ENCODE results near the gene ADGRG4. TPM values are rescaled to one million over a fixed set of nuclear protein-coding genes. Genes with fewer than 3 reads are reported as not detected.

The ADGRG4 gene
- total and polyA plus RNA-seq, 4 donors = under 0.01 TPM; not detected in 3

DNA sequence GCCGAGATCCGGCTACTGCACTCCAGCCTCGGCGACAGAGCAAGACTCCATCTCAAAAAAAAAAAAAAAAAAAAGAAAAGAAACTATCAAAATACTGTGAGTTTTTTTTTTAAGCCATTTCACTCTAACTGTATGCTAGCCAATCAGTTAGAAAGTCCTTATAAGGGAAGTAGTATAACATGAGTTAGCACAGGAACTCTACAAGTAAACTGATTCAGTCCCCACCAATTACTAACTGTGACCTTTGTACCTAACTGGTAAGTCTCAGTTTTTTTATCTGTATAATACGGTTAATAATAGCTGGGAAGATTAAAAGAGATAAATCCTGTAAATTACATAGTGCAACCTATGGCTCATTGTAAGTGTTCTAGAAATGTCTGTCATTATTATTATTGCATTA is 151.9 kb downstream of the ADGRG4 start (continued):
- TF ChIP-seq, protein P1, sequence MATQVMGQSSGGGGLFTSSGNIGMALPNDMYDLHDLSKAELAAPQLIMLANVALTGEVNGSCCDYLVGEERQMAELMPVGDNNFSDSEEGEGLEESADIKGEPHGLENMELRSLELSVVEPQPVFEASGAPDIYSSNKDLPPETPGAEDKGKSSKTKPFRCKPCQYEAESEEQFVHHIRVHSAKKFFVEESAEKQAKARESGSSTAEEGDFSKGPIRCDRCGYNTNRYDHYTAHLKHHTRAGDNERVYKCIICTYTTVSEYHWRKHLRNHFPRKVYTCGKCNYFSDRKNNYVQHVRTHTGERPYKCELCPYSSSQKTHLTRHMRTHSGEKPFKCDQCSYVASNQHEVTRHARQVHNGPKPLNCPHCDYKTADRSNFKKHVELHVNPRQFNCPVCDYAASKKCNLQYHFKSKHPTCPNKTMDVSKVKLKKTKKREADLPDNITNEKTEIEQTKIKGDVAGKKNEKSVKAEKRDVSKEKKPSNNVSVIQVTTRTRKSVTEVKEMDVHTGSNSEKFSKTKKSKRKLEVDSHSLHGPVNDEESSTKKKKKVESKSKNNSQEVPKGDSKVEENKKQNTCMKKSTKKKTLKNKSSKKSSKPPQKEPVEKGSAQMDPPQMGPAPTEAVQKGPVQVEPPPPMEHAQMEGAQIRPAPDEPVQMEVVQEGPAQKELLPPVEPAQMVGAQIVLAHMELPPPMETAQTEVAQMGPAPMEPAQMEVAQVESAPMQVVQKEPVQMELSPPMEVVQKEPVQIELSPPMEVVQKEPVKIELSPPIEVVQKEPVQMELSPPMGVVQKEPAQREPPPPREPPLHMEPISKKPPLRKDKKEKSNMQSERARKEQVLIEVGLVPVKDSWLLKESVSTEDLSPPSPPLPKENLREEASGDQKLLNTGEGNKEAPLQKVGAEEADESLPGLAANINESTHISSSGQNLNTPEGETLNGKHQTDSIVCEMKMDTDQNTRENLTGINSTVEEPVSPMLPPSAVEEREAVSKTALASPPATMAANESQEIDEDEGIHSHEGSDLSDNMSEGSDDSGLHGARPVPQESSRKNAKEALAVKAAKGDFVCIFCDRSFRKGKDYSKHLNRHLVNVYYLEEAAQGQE (IDR thresholded peaks at IDR 0.05) = no peak
- no peak for TF ChIP-seq NR2F2 (IDR thresholded peaks at IDR 0.05)

DNA sequence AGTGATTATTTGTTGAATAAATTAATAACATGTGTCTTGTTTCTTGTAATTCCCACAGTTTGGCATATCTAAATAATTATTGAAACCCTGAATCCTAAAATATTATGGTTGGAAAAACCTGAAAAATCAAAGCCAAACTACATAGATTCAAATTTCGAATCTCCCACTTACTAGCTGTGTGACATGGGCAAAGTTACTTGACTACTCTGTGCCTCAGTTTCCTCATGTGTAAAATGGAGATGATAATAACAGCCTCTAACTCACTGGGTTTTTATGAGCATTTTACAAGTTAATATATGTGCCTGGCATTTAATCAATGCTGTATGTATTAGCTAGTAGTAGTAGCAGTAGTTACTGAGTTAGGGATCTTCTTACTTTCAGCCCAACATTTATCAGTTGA is 152.4 kb downstream of the ADGRG4 start:
- no peak for DNase-seq (ENCODE audit: low spot score)
- H3K4me3 ChIP-seq (ENCODE audit: low read depth in 1 of 3, low read length in 3 of 3) = no peak overlapping the region
- H3K36me3 ChIP-seq (ENCODE audit: control insufficient read depth in 4 of 4, insufficient read depth in 3 of 4, low read depth in 1 of 4, low read length in 3 of 4) = no peaks in the 10 kb centered on the region
- no peak overlapping the region for H3K27ac ChIP-seq (ENCODE audit: low read depth in 1 of 2, low read length in 2 of 2)
- H3K9ac ChIP-seq (ENCODE audit: low read depth in 1 of 2, low read length in 2 of 2) = no peak overlapping the region
- no peaks in the 10 kb centered on the region for H3K9me3 ChIP-seq (ENCODE audit: control insufficient read depth in 4 of 4, low read length in 3 of 4)
- TF ChIP-seq JUND (IDR thresholded peaks at IDR 0.05) (no peak), GABPA (IDR thresholded peaks at IDR 0.05 in 1 of 2, conservative IDR thresholded peaks at IDR 0.05 in 1 of 2) (no peak), HNF4G (IDR thresholded peaks at IDR 0.05) (no peak)
- TF ChIP-seq, protein P2, sequence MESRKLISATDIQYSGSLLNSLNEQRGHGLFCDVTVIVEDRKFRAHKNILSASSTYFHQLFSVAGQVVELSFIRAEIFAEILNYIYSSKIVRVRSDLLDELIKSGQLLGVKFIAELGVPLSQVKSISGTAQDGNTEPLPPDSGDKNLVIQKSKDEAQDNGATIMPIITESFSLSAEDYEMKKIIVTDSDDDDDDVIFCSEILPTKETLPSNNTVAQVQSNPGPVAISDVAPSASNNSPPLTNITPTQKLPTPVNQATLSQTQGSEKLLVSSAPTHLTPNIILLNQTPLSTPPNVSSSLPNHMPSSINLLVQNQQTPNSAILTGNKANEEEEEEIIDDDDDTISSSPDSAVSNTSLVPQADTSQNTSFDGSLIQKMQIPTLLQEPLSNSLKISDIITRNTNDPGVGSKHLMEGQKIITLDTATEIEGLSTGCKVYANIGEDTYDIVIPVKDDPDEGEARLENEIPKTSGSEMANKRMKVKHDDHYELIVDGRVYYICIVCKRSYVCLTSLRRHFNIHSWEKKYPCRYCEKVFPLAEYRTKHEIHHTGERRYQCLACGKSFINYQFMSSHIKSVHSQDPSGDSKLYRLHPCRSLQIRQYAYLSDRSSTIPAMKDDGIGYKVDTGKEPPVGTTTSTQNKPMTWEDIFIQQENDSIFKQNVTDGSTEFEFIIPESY (IDR thresholded peaks at IDR 0.05) = no peak
- TF ChIP-seq, protein P3, sequence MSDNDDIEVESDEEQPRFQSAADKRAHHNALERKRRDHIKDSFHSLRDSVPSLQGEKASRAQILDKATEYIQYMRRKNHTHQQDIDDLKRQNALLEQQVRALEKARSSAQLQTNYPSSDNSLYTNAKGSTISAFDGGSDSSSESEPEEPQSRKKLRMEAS (IDR thresholded peaks at IDR 0.05) = no peak
- TF ChIP-seq, protein P1 (IDR thresholded peaks at IDR 0.05) = no peak
- TF ChIP-seq, protein P4, sequence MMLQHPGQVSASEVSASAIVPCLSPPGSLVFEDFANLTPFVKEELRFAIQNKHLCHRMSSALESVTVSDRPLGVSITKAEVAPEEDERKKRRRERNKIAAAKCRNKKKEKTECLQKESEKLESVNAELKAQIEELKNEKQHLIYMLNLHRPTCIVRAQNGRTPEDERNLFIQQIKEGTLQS (IDR thresholded peaks at IDR 0.05) = no peak
- H3K27me3 ChIP-seq (ENCODE audit: control insufficient read depth in 4 of 4, insufficient read depth in 4 of 4, low read length in 3 of 4) = peaks cover 0 to 2% (median 0%) of the 10 kb centered on the region in 4 donors
- no peaks in the 10 kb centered on the region for H3K4me1 ChIP-seq (ENCODE audit: control insufficient read depth in 4 of 4, insufficient read depth in 4 of 4, low read length in 3 of 4)
- 78% methylated on average over 1 of the region's 1 CpG for WGBS

DNA sequence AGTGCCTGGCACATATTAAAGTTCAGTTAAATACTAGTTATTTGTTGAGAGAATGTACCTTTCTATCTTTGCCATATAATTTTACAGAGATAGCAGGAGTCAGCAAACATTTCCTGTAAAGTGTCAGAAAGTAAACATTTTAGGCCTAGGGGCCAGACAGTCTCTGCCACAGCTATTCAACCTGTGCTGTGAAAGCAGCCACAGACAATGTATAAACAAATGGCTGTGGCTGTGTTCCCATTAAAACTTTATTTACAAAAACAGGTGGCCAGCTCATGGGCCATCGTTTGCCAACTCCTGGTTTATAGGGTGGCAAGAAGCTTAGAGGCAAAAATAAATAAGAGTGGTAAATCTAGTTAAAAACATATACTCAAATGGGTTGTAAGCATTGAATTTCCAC is 153.0 kb downstream of the ADGRG4 start:
- Histone ChIP-seq H3K9ac (ENCODE audit: low read depth in 1 of 2, low read length in 2 of 2) (no peak overlapping the region), H3K4me1 (ENCODE audit: control insufficient read depth in 4 of 4, insufficient read depth in 4 of 4, low read length in 3 of 4) (no peaks in the 10 kb centered on the region), H3K36me3 (ENCODE audit: control insufficient read depth in 4 of 4, insufficient read depth in 3 of 4, low read depth in 1 of 4, low read length in 3 of 4) (no peaks in the 10 kb centered on the region), H3K9me3 (ENCODE audit: control insufficient read depth in 4 of 4, low read length in 3 of 4) (no peaks in the 10 kb centered on the region), H3K27me3 (ENCODE audit: control insufficient read depth in 4 of 4, insufficient read depth in 4 of 4, low read length in 3 of 4) (peaks cover 0 to 2% (median 0%) of the 10 kb centered on the region in 4 donors), H3K27ac (ENCODE audit: low read depth in 1 of 2, low read length in 2 of 2) (no peak overlapping the region), H3K4me3 (ENCODE audit: low read depth in 1 of 3, low read length in 3 of 3) (no peak overlapping the region)
- DNase-seq (ENCODE audit: low spot score) = no peak
- WGBS = 32% methylated on average over 1 of the region's 1 CpG
- TF ChIP-seq JUND (IDR thresholded peaks at IDR 0.05) (no peak), GABPA (IDR thresholded peaks at IDR 0.05 in 1 of 2, conservative IDR thresholded peaks at IDR 0.05 in 1 of 2) (no peak), SP1 (IDR thresholded peaks at IDR 0.05) (no peak)
- TF ChIP-seq, protein P2 (IDR thresholded peaks at IDR 0.05) = no peak
- TF ChIP-seq, protein P4 (IDR thresholded peaks at IDR 0.05) = no peak
- TF ChIP-seq, protein P1 (IDR thresholded peaks at IDR 0.05) = no peak
- TF ChIP-seq, protein P3 (IDR thresholded peaks at IDR 0.05) = no peak
